ENCODE results near the gene MYO9A. TPM values are rescaled to one million over a fixed set of nuclear protein-coding genes. Genes with fewer than 3 reads are reported as not detected.

Gene MYO9A
- total RNA-seq, 1 experiment from 2014 or later: 34.0 TPM

DNA sequence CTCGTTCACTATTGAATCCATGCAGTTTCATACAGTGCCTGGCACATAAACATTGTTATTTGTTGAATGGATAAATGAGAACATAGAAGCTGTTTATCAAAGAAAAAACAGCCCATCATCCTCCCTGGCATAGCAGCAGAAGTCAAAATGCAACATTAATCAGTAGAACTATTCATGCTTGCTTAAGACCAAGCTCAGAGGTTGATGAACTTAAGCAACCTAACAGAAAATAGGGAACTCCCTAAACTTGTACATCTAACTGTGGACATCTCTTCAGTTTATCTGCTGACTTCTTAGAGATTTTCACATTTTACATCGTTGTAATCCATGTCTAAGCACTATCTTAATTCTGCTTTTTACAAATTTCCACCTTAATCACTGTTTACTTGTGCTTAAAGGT lies 29.5 kb upstream of the MYO9A start:
- no peaks in the 10 kb centered on the region for H3F3A ChIP-seq (ENCODE audit: insufficient read depth, low read depth)
- intact Hi-C loops (cut with micrococcal nuclease; ENCODE audit: unreplicated experiment): no loop called here

DNA sequence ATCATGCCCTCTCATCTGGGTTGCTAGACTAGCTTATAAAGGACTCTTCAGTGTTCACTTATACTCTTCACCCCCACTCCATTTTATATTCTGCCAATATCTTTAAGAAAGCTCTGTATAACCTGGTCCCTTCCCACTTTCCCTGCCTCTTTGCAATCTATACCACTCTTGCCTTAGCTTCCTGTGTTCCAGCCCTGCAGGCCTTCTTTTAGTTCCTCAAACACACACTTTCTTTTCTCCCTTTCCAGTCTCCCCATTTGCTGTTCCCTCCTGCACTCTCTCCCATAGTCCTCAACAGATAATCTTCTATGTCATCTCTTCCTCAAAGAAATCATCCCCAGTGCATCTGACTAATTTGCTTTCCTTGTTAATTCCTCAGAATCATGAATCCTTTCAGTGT lies 29.0 kb upstream of the MYO9A start:
- intact Hi-C loops (cut with micrococcal nuclease; ENCODE audit: unreplicated experiment): no loop called here
- Histone ChIP-seq H4K20me1 (ENCODE audit: insufficient read depth) (no peaks in the 10 kb centered on the region), H2AFZ (no peak overlapping the region), H3K27me3 (ENCODE audit: insufficient read depth, low read depth) (no peaks in the 10 kb centered on the region), H3K9me3 (ENCODE audit: insufficient read depth, low read depth) (no peaks in the 10 kb centered on the region), H3K4me1 (replicated peaks; ENCODE audit: insufficient read depth) (no peaks in the 10 kb centered on the region), H3K9me2 (ENCODE audit: insufficient read depth) (no peaks in the 10 kb centered on the region), H3K4me3 (no peak overlapping the region), H3K79me2 (ENCODE audit: low read depth) (no peaks in the 10 kb centered on the region), H3K36me3 (ENCODE audit: low read depth) (no peaks in the 10 kb centered on the region), H3K4me2 (no peak overlapping the region), H3K27ac (no peak overlapping the region), H3F3A (ENCODE audit: insufficient read depth, low read depth) (no peaks in the 10 kb centered on the region)
- no peak for DNase-seq
- ChIA-PET CTCF (no interaction called here), POLR2A (ENCODE audit: unreplicated experiment) (no interaction called here)
- no TSS peak for BruUV-seq (replicated peaks)
- no peak for TF ChIP-seq EZH2 (IDR thresholded peaks at IDR 0.05; ENCODE audit: low read depth)
- TF ChIP-seq, protein P1, sequence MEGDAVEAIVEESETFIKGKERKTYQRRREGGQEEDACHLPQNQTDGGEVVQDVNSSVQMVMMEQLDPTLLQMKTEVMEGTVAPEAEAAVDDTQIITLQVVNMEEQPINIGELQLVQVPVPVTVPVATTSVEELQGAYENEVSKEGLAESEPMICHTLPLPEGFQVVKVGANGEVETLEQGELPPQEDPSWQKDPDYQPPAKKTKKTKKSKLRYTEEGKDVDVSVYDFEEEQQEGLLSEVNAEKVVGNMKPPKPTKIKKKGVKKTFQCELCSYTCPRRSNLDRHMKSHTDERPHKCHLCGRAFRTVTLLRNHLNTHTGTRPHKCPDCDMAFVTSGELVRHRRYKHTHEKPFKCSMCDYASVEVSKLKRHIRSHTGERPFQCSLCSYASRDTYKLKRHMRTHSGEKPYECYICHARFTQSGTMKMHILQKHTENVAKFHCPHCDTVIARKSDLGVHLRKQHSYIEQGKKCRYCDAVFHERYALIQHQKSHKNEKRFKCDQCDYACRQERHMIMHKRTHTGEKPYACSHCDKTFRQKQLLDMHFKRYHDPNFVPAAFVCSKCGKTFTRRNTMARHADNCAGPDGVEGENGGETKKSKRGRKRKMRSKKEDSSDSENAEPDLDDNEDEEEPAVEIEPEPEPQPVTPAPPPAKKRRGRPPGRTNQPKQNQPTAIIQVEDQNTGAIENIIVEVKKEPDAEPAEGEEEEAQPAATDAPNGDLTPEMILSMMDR (conservative IDR thresholded peaks at IDR 0.05): no peak

More for the DNA sequence above, 29.5 kb upstream of the MYO9A start:
- ChIA-PET POLR2A (ENCODE audit: unreplicated experiment) (no interaction called here), CTCF (no interaction called here)
- Histone ChIP-seq H3K9me3 (ENCODE audit: insufficient read depth, low read depth) (no peaks in the 10 kb centered on the region), H2AFZ (no peak overlapping the region), H3K4me2 (no peak overlapping the region), H3K27me3 (ENCODE audit: insufficient read depth, low read depth) (no peaks in the 10 kb centered on the region), H3K36me3 (ENCODE audit: low read depth) (no peaks in the 10 kb centered on the region), H3K4me1 (replicated peaks; ENCODE audit: insufficient read depth) (no peaks in the 10 kb centered on the region), H4K20me1 (ENCODE audit: insufficient read depth) (no peaks in the 10 kb centered on the region), H3K27ac (no peak overlapping the region), H3K4me3 (no peak overlapping the region), H3K9me2 (ENCODE audit: insufficient read depth) (no peaks in the 10 kb centered on the region), H3K79me2 (ENCODE audit: low read depth) (no peaks in the 10 kb centered on the region)
- no peak for DNase-seq
- no TSS peak for BruUV-seq (replicated peaks)
- no peak for TF ChIP-seq EZH2 (IDR thresholded peaks at IDR 0.05; ENCODE audit: low read depth)
- TF ChIP-seq, protein P1 (conservative IDR thresholded peaks at IDR 0.05): no peak

DNA sequence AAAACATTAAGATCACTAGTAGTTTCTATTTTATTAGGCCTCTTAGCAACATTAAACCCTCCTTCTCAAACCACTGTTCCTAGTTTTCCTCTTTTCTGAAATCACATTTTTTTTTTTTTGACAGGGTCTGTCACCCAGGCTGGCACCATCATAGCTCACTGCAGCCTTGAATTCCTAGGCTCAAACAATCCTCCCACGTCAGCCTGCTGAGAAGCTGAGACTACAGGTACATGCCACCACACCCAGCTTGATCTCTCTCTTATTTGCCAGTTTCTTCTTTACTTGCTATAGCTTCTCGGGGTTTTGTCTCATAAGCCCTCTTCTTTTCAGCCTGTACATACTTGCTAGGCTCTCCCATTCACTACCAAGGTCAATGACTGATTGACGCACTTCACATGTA lies 28.3 kb upstream of the MYO9A start:
- ChIA-PET CTCF (interaction anchor here (0.7 kb wide), 1 partner anchor 199 kb away, joined by 3 read pairs; no protein-coding TSS in a partner anchor), POLR2A (ENCODE audit: unreplicated experiment) (no interaction called here)
- intact Hi-C loops (cut with micrococcal nuclease; ENCODE audit: unreplicated experiment): no loop called here

More for the DNA sequence above, 28.3 kb upstream of the MYO9A start:
- TF ChIP-seq, protein P1 (conservative IDR thresholded peaks at IDR 0.05): no peak
- TF ChIP-seq EZH2 (IDR thresholded peaks at IDR 0.05; ENCODE audit: low read depth): no peak
- Histone ChIP-seq H3K4me3 (no peak overlapping the region), H4K20me1 (ENCODE audit: insufficient read depth) (no peaks in the 10 kb centered on the region), H3K4me1 (replicated peaks; ENCODE audit: insufficient read depth) (no peaks in the 10 kb centered on the region), H3K79me2 (ENCODE audit: low read depth) (no peaks in the 10 kb centered on the region), H3K27me3 (ENCODE audit: insufficient read depth, low read depth) (no peaks in the 10 kb centered on the region), H2AFZ (no peak overlapping the region), H3F3A (ENCODE audit: insufficient read depth, low read depth) (no peaks in the 10 kb centered on the region), H3K9me2 (ENCODE audit: insufficient read depth) (no peaks in the 10 kb centered on the region), H3K27ac (no peak overlapping the region), H3K4me2 (no peak overlapping the region), H3K36me3 (ENCODE audit: low read depth) (no peaks in the 10 kb centered on the region), H3K9me3 (ENCODE audit: insufficient read depth, low read depth) (no peaks in the 10 kb centered on the region)
- DNase-seq: no peak
- no TSS peak for BruUV-seq (replicated peaks)
